GM23248 (cell line): ENCODE results near the gene DENND5A. TPM values are rescaled to one million over a fixed set of nuclear protein-coding genes. Genes with fewer than 3 reads are reported as not detected.
"Not testable (repeated sequence)": the region's sequence is repeated elsewhere in the genome, so short reads cannot be mapped to it uniquely, and the experiment has no call there.

Experiments
- DNase-seq: peaks from one replicate; pipeline ENCODE4 v3.0.0-alpha.2; 2015
- H2AFZ ChIP-seq: fragments of 200-600 bp; sonication (generic); 2 replicates; pipeline ENCODE4 v1.6.1; 2016; ENCODE audit warnings: antibody characterized with exemption
- H3F3A ChIP-seq: fragments of 200-600 bp; sonication (generic); 2 replicates; pipeline ENCODE4 v1.6.1; 2016; ENCODE audit warnings: mild to moderate bottlenecking, antibody characterized with exemption, mixed run types; ENCODE audit not compliant: insufficient read depth
- H3K27ac ChIP-seq: fragments of 200-600 bp; sonication (generic); 2 replicates; pipeline ENCODE4 v1.5.1; 2016; ENCODE audit warnings: mild to moderate bottlenecking
- H3K27me3 ChIP-seq: fragments of 200-600 bp; sonication (generic); replicated peaks from 2 replicates; pipeline ENCODE4 v1.6.1; 2016; ENCODE audit warnings: mild to moderate bottlenecking; ENCODE audit not compliant: insufficient read depth
- H3K36me3 ChIP-seq: fragments of 200-600 bp; sonication (generic); 2 replicates; pipeline ENCODE4 v1.6.1; 2016; ENCODE audit warnings: low read depth, mild to moderate bottlenecking
- H3K4me1 ChIP-seq: fragments of 200-600 bp; sonication (generic); 2 replicates; pipeline ENCODE4 v1.6.1; 2016; ENCODE audit warnings: mild to moderate bottlenecking; ENCODE audit not compliant: insufficient read depth
- H3K4me2 ChIP-seq: fragments of 200-600 bp; sonication (generic); one replicate; pipeline ENCODE4 v1.6.1; 2016; ENCODE audit warnings: mild to moderate bottlenecking; ENCODE audit not compliant: unreplicated experiment
- H3K4me3 ChIP-seq: fragments of 200-600 bp; sonication (generic); 2 replicates; pipeline ENCODE4 v1.5.1; 2016; ENCODE audit warnings: mild to moderate bottlenecking
- H3K79me2 ChIP-seq: fragments of 200-600 bp; sonication (generic); 2 replicates; pipeline ENCODE4 v1.6.1; 2016; ENCODE audit warnings: mild to moderate bottlenecking; ENCODE audit not compliant: insufficient read depth
- H3K9ac ChIP-seq: fragments of 200-600 bp; sonication (generic); 2 replicates; pipeline ENCODE4 v1.6.1; 2016; ENCODE audit warnings: mild to moderate bottlenecking
- H3K9me2 ChIP-seq: fragments of 200-600 bp; sonication (generic); 2 replicates; pipeline ENCODE4 v1.6.1; 2016; ENCODE audit warnings: mixed run types, mild to moderate bottlenecking, moderate library complexity; ENCODE audit not compliant: insufficient read depth
- H3K9me3 ChIP-seq: fragments of 200-600 bp; sonication (generic); one replicate; pipeline ENCODE4 v1.6.1; 2017; ENCODE audit warnings: low read depth
- H4K20me1 ChIP-seq: fragments of 200-600 bp; sonication (generic); 2 replicates; pipeline ENCODE4 v1.6.0; 2016; ENCODE audit not compliant: insufficient read depth
- EZH2 ChIP-seq: fragments of 200-600 bp; sonication (generic); IDR thresholded peaks from 2 replicates; pipeline ENCODE4 v1.6.1; 2018; ENCODE audit warnings: antibody characterized with exemption, mild to moderate bottlenecking; ENCODE audit not compliant: insufficient read depth, poor library complexity, severe bottlenecking
- EZH2phosphoT487 ChIP-seq: fragments of 200-600 bp; sonication (generic); IDR thresholded peaks from 2 replicates; pipeline ENCODE4 v1.6.1; 2018; ENCODE audit warnings: antibody characterized with exemption, moderate library complexity, mild to moderate bottlenecking, low read depth; ENCODE audit not compliant: insufficient read depth
- WGBS, 2 experiments: methylation state at CpG; one replicate each; pipeline ENCODE4 v1.1.6; 2015 to 2017; ENCODE audit warnings: low lambda C conversion rate in 2 of 2, low coverage in 1 of 2; ENCODE audit errors: missing lambda C conversion rate in 2 of 2; 5-methylcytosine and 5-hydroxymethylcytosine counted together
- in situ Hi-C: fragments of 300-500 bp; cut with MboI; formaldehyde crosslinking; loops from 2 replicates; pipeline ENCODE4 v1.15.0; 2020
- polyA plus RNA-seq: library from polyadenylated mRNA; unstranded; fragments of >200 nt; fragmentation: Nextera tagmentation; extraction: Ambion mirVana; gene quantifications from 2 replicates; pipeline ENCODE4 v1.2.1, GENCODE V29; 2016
- total RNA-seq: library from RNA; depleted of rRNA; stranded (reverse); fragments of >200 nt; shearing (Covaris generic); gene quantifications from 2 replicates; pipeline ENCODE4 v1.2.3, GENCODE V29; 2014

The DENND5A gene
- total and polyA plus RNA-seq, 2 experiments from 2014 or later, result 28.4 to 127 TPM

- Histone ChIP-seq H4K20me1 (no peaks in the 10 kb centered on the region), H3K79me2 (no peaks in the 10 kb centered on the region), H3K4me2 (no peak overlapping the region), H3K4me1 (no peaks in the 10 kb centered on the region), H3K27me3 (no peaks in the 10 kb centered on the region), H3K36me3 (no peaks in the 10 kb centered on the region), H3K27ac (no peak overlapping the region), H3K9me2 (no peaks in the 10 kb centered on the region), H3K9me3 (no peaks in the 10 kb centered on the region), H3K4me3 (no peak overlapping the region), H3K9ac (no peak overlapping the region), H3F3A (no peaks in the 10 kb centered on the region), H2AFZ (no peak overlapping the region)
- in situ Hi-C loops, result no loop called here
- no peak for TF ChIP-seq EZH2phosphoT487
- 96 to 99% methylated on average over 7 of the region's 7 CpGs for WGBS, 2 experiments
- DNase-seq, result no peak
Measured at GRCh38 chr11:9104580-9104979, 160.6 kb downstream of the DENND5A start.

- Histone ChIP-seq H2AFZ (no peak overlapping the region), H3K27ac (no peak overlapping the region), H3K9me3 (no peaks in the 10 kb centered on the region), H3K36me3 (no peaks in the 10 kb centered on the region), H3K9ac (no peak overlapping the region), H3K4me3 (no peak overlapping the region), H3K27me3 (no peaks in the 10 kb centered on the region), H3K4me2 (no peak overlapping the region), H4K20me1 (no peaks in the 10 kb centered on the region), H3K4me1 (no peaks in the 10 kb centered on the region), H3K9me2 (no peaks in the 10 kb centered on the region), H3F3A (no peaks in the 10 kb centered on the region), H3K79me2 (no peaks in the 10 kb centered on the region)
- DNase-seq, result no peak
- in situ Hi-C loops, result no loop called here
- 95 to 97% methylated on average over 7 of the region's 7 CpGs for WGBS, 2 experiments
- TF ChIP-seq EZH2phosphoT487, result no peak
- no peak for TF ChIP-seq EZH2
Measured at GRCh38 chr11:9103542-9104276, 161.4 kb downstream of the DENND5A start.

GRCh38 chr11:9099617-9100016, 165.5 kb downstream of the DENND5A start:
- H3K27ac ChIP-seq, result no peak overlapping the region
- in situ Hi-C loops, result no loop called here
- H4K20me1 ChIP-seq, result no peaks in the 10 kb centered on the region
- no peak for TF ChIP-seq EZH2
- no peak for TF ChIP-seq EZH2phosphoT487
- H3K9me3 ChIP-seq, result no peaks in the 10 kb centered on the region
- no peak for DNase-seq
- H3K9me2 ChIP-seq, result no peaks in the 10 kb centered on the region
- no peaks in the 10 kb centered on the region for H3K36me3 ChIP-seq
- no peaks in the 10 kb centered on the region for H3K27me3 ChIP-seq
- H3K79me2 ChIP-seq, result no peaks in the 10 kb centered on the region
- H3F3A ChIP-seq, result no peaks in the 10 kb centered on the region
- no peaks in the 10 kb centered on the region for H3K4me1 ChIP-seq
- H3K9ac ChIP-seq, result no peak overlapping the region
- H3K4me2 ChIP-seq, result no peak overlapping the region
- WGBS, 2 experiments, result 94 to 96% methylated on average over 4 of the region's 4 CpGs
- H3K4me3 ChIP-seq, result no peak overlapping the region
- no peak overlapping the region for H2AFZ ChIP-seq

GRCh38 chr11:9098455-9098854, 166.7 kb downstream of the DENND5A start:
- H3K9me3 ChIP-seq, H3F3A ChIP-seq, H3K9ac ChIP-seq, H2AFZ ChIP-seq, H3K79me2 ChIP-seq, DNase-seq, in situ Hi-C loops, H3K9me2 ChIP-seq, H3K36me3 ChIP-seq, H3K27ac ChIP-seq, H3K4me1 ChIP-seq, H3K27me3 ChIP-seq, H3K4me2 ChIP-seq, H4K20me1 ChIP-seq, H3K4me3 ChIP-seq: not testable (repeated sequence)
- WGBS, 2 experiments, result 96 to 100% methylated on average over 2 of the region's 2 CpGs

GRCh38 chr11:9097186-9097943, 167.8 kb downstream of the DENND5A start:
- H3F3A ChIP-seq, H3K4me2 ChIP-seq, H4K20me1 ChIP-seq, H3K27ac ChIP-seq, H3K36me3 ChIP-seq, H2AFZ ChIP-seq, H3K27me3 ChIP-seq, H3K9me2 ChIP-seq, H3K9me3 ChIP-seq, H3K4me1 ChIP-seq, DNase-seq, H3K9ac ChIP-seq, in situ Hi-C loops, H3K4me3 ChIP-seq, H3K79me2 ChIP-seq: not testable (repeated sequence)
- WGBS, 2 experiments, result 95 to 96% methylated on average over 23 of the region's 23 CpGs
